ENCODE results near the gene NFKBIA. TPM values are rescaled to one million over a fixed set of nuclear protein-coding genes. Genes with fewer than 3 reads are reported as not detected.
"Not testable (repeated sequence)": the region's sequence is repeated elsewhere in the genome, so short reads cannot be mapped to it uniquely, and the experiment has no call there.

Gene NFKBIA, protein sequence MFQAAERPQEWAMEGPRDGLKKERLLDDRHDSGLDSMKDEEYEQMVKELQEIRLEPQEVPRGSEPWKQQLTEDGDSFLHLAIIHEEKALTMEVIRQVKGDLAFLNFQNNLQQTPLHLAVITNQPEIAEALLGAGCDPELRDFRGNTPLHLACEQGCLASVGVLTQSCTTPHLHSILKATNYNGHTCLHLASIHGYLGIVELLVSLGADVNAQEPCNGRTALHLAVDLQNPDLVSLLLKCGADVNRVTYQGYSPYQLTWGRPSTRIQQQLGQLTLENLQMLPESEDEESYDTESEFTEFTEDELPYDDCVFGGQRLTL
- 54.0 and 58.7 TPM in 2 replicates for total RNA-seq
- polyA plus RNA-seq (2012), result 15.1 TPM

DNA sequence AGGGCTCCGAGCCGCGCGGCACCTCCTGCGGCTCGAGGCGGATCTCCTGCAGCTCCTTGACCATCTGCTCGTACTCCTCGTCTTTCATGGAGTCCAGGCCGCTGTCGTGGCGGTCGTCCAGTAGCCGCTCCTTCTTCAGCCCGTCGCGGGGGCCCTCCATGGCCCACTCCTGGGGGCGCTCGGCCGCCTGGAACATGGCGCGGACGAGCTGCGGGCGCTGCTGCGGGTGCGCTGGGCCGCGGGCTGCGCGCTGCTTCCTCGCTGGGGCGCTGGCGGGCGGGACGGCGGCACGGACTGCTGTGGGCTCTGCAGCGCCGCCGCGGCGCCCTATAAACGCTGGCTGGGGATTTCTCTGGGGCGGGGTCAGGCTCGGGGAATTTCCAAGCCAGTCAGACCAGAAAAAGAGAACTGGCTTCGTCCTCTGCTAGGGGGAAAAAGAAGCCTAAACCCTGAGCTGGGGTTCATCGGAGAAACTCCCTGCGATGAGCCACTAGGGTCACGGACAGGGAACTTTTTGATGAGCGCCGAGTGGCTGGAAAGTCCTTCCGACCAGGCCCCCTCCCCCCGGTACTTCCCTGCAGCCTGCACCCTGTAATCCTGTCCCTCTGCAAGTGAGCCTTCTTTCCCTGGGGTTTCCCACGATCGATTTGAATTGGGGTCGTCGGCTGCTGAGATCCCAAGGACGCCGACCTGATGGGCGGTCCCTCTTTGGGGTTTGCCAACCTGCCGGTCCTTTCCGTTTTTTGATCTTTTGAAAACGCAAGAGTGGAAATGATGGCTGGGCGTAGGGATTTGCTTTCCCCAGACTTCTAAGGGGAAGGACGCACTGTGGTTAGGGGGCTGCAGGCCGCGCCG is at the start of gene NFKBIA:
TSS of gene NFKBIA (minus strand) at position 301 of the 855 bp plus-strand sequence. CDS start at position 196, 105 bp downstream.
- peak; percentile 88 for DNase-seq (ENCODE audit: low read depth)

DNA sequence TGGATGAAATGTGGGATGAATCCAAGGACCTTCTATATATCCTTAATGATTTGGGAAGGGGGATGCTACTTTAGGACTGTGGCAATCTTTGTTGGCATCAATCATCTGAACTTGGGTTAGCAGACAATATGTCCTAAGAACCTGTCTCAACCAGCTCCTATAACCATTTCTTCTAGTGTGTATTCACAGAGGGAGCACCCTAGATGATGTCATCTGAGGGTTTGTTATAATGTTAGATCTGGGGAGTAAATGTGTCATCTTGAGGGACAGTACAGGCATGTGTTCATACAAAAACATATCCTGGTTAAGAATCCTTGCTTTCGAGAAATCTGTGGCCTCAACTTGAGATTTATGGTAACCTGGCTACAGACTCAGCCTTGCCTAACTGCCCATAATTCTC is 41.9 kb upstream of the NFKBIA start:
- no peak for DNase-seq (ENCODE audit: low read depth)

DNA sequence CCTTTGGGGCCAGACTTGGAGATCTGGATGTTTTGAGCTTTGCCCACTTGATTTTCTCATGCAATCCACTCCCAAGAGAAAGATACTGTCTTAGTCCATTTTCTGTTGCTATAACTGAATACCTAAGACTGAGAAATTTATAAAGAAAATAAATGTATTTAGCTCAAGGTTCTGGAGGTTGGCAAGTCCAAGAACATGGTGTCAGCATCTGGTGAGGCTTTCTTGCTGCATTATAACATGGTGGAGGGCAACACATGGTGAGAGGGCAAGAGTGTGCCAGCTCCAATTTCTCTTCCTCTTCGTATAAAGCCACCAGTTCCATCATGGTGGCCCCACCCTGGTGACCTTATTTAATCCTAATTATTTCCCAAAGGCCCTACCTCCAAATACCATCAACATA is 39.6 kb upstream of the NFKBIA start:
- no peak for DNase-seq (ENCODE audit: low read depth)

DNA sequence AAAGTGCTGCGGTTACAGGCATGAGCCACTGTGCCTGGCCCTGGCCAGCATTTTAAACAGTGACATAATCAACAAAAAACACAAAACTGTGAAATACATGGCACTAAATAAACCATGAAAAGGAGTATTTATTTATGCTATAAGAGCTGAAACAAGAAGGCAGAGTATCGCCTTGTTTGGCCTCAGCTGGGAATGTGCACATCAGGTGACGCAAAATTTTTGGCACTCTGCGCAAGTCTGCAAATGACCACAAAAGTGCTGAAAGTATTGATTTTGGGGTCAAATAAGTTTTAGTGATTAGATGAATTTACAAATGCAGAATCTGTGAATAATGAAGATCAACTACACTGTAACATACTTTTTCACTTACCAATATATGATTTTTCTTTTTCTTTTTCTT is 36.6 kb upstream of the NFKBIA start:
- no peak for DNase-seq (ENCODE audit: low read depth)

DNA sequence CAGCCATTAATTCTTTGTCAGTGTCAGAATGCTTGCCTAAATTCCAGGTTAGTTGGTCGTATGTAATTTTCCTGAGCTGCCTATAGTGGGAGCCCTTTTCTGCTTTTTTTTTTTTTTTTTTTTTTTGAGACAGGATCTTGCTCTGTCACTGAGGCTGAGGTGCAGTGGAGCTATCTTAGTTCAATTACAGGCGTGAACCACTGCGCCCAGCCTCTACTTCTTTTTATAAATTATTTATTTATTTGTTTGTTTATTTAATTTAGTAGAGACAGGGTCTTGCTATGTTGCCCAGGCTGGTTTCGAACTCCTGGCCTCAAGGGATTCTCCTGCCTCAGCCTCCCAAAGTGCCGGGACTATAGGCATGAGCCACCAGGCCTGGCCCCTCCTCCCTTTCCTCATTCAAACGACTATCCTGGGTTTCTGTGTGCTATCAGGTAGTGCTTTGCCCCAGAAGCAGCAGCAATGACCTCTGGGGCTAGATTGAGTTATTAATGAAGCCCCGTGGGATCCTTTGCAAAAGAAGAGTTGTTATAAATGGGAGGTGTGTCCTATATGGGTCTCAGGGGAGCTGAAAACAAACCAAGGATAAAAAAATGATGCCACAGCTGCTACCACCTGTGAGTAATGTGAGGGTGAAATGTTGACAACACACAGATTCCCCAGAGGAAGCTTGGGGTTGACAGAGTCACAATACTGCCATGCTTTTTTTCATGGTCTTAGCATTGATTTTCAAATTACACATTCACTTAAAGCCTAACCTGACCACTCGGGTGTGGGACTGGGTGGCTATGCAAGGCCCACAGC is 34.6 kb upstream of the NFKBIA start:
- no peak for DNase-seq (ENCODE audit: low read depth)

DNA sequence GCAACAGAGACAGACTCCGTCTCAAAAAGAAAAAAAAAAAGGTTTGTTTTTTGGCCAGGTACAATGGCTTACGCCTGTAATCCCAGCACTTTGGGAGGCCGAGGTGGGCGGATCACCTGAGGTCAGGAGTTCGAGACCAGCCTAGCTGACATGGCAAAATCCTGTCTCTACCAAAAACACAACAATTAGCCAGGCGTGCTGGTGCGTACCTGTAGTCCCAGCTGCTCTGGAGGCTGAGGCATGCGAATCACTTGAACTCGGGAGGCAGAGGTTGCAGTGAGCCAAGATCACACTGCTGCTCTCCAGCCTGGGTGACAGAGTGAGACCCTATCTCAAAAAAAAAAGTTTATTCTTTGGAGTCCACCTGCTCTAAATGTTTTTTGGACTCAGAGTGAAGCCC is 33.9 kb upstream of the NFKBIA start:
- DNase-seq (ENCODE audit: low read depth), result not testable (repeated sequence)

DNA sequence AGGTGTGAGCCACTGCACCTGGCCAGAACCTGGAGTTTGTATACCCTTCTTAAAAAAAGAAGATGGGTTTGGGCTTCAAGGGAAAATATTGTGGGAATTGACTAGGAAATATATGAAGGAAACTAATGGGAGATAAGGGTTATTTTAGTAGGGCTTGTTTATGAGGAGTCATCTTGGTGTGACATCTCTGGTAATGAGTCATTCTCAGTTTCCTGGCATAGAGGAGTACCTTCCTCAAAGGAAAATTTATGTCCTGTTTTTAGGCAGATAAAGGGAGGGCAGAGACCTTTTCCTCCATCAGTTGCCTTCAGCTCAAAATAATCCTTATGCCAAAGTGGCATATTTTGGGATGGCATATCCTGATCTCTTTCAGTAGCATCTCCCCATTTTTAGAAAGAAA is 30.6 kb upstream of the NFKBIA start:
- no peak for DNase-seq (ENCODE audit: low read depth)

DNA sequence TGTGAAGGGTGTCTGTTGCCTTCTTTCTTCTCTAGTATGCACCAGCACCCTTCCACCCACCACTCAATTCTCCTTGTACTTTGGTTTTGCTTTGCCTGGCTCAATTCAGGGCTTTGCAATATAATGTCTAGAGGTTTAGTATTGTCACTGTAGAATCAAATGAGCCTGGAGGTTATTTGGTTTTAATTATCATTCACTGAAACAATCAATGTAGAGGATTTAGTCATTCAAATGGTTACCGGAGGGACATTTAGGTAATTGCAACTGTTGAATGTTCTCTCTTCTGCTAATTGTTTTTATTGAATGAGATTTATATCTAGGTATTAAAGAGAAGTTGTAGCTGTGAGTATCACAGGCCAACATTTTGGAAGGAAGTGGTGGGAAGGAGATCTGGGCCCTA is 29.3 kb upstream of the NFKBIA start:
- no peak for DNase-seq (ENCODE audit: low read depth)

DNA sequence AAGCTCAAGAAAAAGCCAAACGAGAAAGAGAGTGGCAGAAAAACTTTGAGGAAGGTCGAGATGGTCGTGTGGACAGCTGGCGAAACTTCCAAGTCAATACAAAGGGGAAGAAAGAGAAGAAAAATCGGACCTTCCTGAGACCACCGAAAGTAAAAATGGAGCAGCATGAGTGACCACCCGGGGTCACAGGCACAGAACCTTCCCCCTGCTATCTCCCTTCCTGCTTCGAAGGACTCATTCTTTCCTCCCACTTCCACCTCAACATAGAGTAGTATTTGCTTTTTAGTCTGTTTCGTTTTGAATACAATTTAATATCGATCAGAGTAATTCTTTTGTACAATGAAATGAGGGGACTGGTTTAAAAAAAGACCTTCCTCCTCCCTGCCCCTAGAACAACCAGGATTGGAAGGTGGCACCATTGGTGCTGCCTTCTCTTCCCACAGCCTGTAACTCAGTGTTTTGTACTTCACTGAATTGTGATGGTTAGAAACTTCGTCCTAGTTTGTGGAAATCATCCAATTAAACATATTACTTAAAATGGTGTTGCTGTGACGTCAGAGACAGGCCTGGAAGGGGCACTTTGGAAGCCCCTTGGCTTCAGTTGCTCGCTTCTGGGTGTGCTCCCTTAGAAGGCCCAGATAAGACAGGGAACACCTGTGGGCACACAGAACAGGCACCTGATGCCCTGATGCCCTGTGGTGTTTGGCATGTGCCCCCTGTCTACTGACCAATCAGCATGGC is 26.1 kb upstream of the NFKBIA start:
- DNase-seq (ENCODE audit: low read depth), result no peak

DNA sequence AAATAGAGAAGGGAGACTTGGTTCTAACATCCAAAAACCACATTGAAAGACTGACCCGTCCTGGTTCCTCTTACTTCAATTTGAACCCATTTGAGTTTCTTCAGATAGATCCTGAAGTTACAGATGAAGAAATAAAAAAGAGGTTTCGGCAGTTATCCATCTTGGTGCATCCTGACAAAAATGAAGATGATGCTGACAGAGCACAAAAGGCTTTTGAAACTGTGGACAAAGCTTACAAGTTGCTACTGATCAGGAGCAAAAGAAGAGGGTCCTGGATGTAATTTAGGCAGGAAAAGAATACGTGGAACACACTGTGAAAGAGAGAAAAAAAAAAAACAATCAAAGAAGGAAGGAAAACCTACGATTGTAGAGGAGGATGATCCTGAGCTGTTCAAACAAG is 25.4 kb upstream of the NFKBIA start:
- no peak for DNase-seq (ENCODE audit: low read depth)

DNA sequence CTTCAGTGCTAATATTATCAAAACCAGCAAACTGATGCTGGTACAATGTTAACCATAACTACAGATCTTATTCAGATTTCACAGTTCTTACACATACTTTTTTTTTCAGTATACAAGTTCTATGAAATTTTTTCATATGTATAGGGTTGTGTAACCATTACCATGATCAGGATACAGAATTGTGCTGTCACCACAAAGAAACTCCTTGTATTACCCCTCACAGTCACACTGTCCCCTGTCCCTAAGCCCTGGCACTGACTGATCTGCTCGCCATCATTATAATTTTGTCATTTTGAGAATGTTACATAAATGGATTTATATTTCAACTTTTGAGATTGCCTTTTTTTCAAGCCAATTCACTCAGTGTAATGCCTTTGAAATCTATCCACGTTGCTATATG is 21.3 kb upstream of the NFKBIA start:
- no peak for DNase-seq (ENCODE audit: low read depth)

DNA sequence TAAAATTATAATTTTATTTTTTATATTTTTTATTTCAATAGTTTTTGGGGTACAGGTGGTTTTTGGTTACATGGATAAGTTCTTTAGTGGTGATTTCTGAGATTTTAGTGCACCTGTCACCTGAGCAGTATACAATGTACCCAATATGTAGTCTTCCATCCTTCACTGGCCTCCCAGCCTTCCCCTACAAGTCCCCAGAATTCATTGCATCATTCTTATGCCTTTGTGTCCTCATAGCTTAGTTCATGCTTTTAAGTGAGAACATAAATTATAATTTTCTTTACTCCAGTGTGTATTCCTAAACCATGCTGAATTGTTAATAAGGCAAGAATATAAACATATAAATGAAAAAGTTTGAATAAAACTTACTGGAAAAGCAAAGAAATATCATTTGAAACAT is 19.1 kb upstream of the NFKBIA start:
- no peak for DNase-seq (ENCODE audit: low read depth)

DNA sequence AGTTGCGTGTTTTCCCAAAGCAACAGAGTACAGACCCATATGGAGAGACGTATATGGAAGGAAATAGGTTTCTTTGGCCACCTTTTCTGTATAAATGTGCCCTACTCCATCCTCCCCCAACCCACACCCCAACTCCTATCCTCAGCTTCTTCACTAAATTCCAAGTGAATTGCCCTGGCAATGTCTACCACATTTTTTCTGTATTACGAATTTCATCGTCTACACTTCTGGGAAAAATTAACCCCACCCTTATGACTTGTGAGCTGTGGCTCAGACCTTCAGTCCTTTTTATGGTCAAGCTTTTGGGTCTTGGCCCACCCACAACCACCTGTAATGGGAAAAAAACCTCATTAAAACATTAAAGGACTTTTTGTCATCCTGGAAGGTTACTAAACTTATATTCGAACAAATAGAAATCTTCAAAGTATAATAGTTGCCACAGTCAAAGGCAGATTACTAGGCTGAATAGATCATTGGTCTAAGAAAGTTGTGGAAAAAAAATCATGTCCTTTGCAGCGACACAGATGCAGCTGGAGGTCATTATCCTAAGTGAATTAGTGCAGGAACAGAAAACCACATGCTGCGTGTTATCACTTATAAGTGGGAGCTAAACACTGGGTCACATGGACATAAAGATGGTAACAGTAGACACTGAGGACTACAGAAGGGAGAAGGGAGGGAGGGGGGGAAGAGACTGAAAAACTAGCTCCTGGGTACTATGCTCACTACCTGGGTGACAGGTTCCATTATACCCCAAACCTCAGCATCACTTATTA is 15.7 kb upstream of the NFKBIA start:
- no peak for DNase-seq (ENCODE audit: low read depth)

DNA sequence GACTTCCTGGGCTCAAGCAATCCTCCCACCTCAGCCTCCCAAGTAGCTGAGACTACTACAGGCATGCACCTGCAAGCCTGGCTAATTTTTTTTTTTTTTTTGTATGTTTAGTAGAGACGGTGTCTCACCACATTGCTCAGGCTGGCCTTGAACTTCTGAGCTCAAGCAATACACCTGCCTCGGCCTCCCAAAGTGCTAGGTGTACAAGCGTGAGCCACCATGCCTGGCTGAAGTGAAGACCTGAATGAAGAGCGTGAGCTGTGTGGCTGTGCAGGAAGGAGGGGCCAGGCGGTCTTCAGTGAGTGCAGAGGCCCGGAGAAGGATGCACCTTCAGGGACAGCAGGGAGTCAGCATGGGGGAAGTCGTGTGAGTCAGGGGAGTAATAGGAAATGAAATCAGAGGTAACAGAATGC is 14.9 kb upstream of the NFKBIA start:
- DNase-seq (ENCODE audit: low read depth), result no peak

DNA sequence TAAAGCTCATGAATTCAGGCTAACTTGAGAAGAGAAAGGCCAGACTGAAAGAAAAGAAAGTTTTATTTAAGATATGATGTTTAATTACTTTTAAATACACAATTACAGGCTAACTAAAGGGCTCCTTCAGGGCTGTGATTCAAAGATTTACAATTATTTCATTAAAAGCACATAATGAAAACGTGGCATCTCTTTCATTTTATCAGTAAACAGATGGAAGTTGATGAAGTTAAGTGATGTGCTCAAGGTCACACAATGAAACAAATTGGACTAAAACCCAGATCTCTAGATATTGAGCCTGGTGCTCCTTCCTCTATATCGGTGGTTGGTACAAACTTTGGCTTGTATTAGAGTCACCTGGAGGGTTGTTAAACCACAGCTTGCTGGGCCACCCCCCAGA is 13.5 kb upstream of the NFKBIA start:
- no peak for DNase-seq (ENCODE audit: low read depth)

DNA sequence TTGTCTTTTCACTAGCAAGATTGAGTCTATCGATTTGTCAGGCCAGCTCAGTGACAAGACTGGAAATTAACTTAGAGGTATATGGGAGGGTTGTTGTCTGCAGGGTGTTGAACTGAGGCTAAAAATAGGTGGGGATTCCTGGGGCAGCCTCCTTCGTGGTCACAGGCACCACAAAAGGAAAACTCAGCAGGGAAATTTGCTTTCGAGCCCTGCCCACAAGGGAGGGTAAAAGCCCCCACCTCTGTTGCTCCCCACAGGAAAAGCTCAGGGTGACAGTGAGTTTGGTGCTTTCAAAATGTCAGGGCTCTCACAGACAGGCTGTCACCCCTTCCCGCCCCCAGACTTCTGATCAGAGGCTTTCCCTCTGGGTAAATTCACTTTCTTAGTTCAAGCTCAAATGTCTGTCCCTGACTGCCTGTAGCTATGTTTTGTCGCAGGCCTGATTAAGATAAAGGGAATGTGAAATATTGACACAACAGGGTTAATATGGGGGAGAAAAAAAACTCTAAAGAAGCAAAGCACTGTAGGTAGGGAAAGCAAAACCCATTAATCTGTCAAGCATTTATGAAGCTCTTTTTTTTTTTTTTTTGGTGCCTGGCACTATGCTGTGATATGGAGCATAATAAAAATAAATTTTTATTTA is 11.7 kb upstream of the NFKBIA start:
- peak; percentile 40 for DNase-seq (ENCODE audit: low read depth)

DNA sequence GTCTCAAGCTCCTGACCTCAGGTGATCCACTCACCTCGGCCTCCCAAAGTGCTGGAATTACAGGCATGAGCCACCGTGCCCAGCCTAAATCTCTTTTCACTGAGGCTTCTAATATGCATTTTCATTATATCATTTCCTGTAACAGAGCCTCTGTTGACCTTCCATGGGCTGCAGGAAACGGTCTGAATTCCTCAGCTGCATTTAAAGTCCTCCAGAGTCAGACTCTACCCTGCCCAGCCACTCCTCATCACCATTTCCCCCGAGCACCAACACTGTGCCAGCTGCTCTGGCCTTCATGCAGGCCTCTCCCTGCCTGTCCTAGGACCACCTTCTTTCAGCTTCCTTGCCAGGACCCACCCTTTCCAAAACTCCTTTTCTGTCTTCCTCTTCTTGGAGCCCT is 9.8 kb upstream of the NFKBIA start:
- no peak for DNase-seq (ENCODE audit: low read depth)

DNA sequence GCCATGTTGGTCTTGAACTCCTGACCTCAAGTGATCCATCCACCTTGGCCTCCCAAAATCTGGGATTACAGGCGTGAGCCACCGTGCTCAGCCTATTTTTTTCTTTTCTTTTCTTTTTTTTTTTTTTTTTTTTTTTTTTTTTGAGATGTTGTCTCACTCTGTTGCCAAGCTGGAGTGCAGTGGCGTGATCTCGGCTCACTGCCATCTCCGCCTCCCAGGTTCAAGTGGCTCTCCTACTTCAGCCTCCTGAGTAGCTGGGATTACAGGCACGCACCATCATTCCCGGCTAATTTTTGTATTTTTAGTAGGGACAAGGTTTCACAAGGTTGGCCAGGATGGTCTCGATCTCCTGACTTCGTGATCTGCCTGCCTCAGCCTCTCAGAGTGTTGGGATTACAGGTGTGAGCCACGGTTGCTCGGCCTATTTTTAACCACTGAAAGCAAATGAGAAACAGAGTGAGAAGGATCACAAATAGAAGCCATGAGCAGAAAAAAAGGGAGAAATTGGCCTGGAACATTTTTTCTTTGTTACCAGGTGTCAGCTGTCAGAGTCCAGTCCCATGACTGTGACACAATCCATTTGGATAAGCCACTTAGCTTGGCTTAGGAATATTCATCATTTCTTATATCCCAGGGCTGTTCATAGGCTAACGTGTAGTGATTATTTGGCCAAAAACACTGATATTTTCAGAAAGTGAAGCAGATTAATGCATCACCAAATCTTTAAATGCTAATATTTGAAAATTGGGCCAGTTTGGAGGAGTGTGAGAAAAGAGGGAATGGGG is 7.9 kb upstream of the NFKBIA start:
- peak; percentile 37 for DNase-seq (ENCODE audit: low read depth)

DNA sequence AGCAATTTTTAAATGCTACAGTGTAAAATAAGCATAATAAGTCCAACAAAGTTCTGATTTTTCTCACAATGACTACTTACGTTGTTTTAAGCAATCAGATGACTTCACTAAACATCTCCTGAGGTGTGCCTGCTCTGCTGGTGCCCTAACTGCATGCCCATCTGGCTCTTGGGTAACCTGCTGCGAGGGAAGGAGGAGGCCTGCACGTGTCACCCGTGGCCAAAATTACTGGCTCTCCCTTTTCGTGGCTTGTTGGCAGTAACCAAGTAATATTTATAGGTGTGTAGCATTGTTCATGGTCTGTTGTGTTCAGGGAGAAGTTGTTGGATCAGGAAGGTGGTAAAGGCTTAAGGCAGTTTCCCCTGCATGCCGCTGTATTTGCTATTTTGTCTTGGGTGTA is 6.3 kb upstream of the NFKBIA start:
- no peak for DNase-seq (ENCODE audit: low read depth)

All from myocyte (in vitro differentiated cells).